ENCODE data around the gene ASB15. TPM values are rescaled to one million over a fixed set of nuclear protein-coding genes. Genes with fewer than 3 reads are reported as not detected.

The ASB15 gene
- total and polyA plus RNA-seq, 2 donors from 2014 or later: 1.8 TPM; not detected in 1

- Histone ChIP-seq H3K36me3 (ENCODE audit: control insufficient read depth in 2 of 3, insufficient read depth in 3 of 3, low read length in 3 of 3) (no peaks in the 10 kb centered on the region), H3K4me3 (ENCODE audit: low read length in 3 of 3) (no peak overlapping the region), H3K9me3 (ENCODE audit: control insufficient read depth in 2 of 3, insufficient read depth in 1 of 3, low read length in 3 of 3) (no peaks in the 10 kb centered on the region), H3K27me3 (ENCODE audit: control insufficient read depth, insufficient read depth, low read length) (no peaks in the 10 kb centered on the region), H3K27ac (ENCODE audit: low read depth in 2 of 2, low read length in 2 of 2) (no peak overlapping the region), H3K9ac (ENCODE audit: low read length in 3 of 3) (no peak overlapping the region), H3K4me1 (ENCODE audit: control insufficient read depth in 2 of 3, insufficient read depth in 2 of 3, low read depth in 1 of 3, low read length in 3 of 3) (no peaks in the 10 kb centered on the region)
- FAIRE-seq (no peak), DNase-seq (no peak)
- TF ChIP-seq CTCF (IDR thresholded peaks at IDR 0.05; ENCODE audit: borderline replicate concordance, extremely low read depth, insufficient read depth): no peak
- intact Hi-C loops (cut with DNase I): no loop called here
These were observed 48.3 kb downstream of the ASB15 start for GRCh38 chr7:123649964-123650363.

- H3K9me3 ChIP-seq (ENCODE audit: control insufficient read depth in 2 of 3, insufficient read depth in 1 of 3, low read length in 3 of 3): no peaks in the 10 kb centered on the region
- TF ChIP-seq CTCF (IDR thresholded peaks at IDR 0.05; ENCODE audit: borderline replicate concordance, extremely low read depth, insufficient read depth): no peak
- no peak overlapping the region for H3K4me3 ChIP-seq (ENCODE audit: low read length in 3 of 3)
- H3K36me3 ChIP-seq (ENCODE audit: control insufficient read depth in 2 of 3, insufficient read depth in 3 of 3, low read length in 3 of 3): no peaks in the 10 kb centered on the region
- FAIRE-seq: no peak
- no peak for DNase-seq
- H3K27me3 ChIP-seq (ENCODE audit: control insufficient read depth, insufficient read depth, low read length): no peaks in the 10 kb centered on the region
- H3K4me1 ChIP-seq (ENCODE audit: control insufficient read depth in 2 of 3, insufficient read depth in 2 of 3, low read depth in 1 of 3, low read length in 3 of 3): no peaks in the 10 kb centered on the region
- intact Hi-C loops (cut with DNase I): no loop called here
- H3K9ac ChIP-seq (ENCODE audit: low read length in 3 of 3): no peak overlapping the region
- H3K27ac ChIP-seq (ENCODE audit: low read depth in 2 of 2, low read length in 2 of 2): no peak overlapping the region
These were observed 49.0 kb downstream of the ASB15 start for GRCh38 chr7:123650595-123650994.

- Histone ChIP-seq H3K4me1 (ENCODE audit: control insufficient read depth in 2 of 3, insufficient read depth in 2 of 3, low read depth in 1 of 3, low read length in 3 of 3) (no peaks in the 10 kb centered on the region), H3K9me3 (ENCODE audit: control insufficient read depth in 2 of 3, insufficient read depth in 1 of 3, low read length in 3 of 3) (no peaks in the 10 kb centered on the region), H3K36me3 (ENCODE audit: control insufficient read depth in 2 of 3, insufficient read depth in 3 of 3, low read length in 3 of 3) (no peaks in the 10 kb centered on the region), H3K4me3 (ENCODE audit: low read length in 3 of 3) (no peak overlapping the region), H3K27me3 (ENCODE audit: control insufficient read depth, insufficient read depth, low read length) (no peaks in the 10 kb centered on the region), H3K27ac (ENCODE audit: low read depth in 2 of 2, low read length in 2 of 2) (no peak overlapping the region), H3K9ac (ENCODE audit: low read length in 3 of 3) (no peak overlapping the region)
- FAIRE-seq (no peak), DNase-seq (no peak)
- no peak for TF ChIP-seq CTCF (IDR thresholded peaks at IDR 0.05; ENCODE audit: borderline replicate concordance, extremely low read depth, insufficient read depth)
- intact Hi-C loops (cut with DNase I): no loop called here
These were observed 50.8 kb downstream of the ASB15 start for GRCh38 chr7:123652406-123652805.

GRCh38 chr7:123653162-123653561 is 51.5 kb downstream of the ASB15 start:
- no peaks in the 10 kb centered on the region for H3K36me3 ChIP-seq (ENCODE audit: control insufficient read depth in 2 of 3, insufficient read depth in 3 of 3, low read length in 3 of 3)
- DNase-seq: no peak
- no peak overlapping the region for H3K9ac ChIP-seq (ENCODE audit: low read length in 3 of 3)
- no peaks in the 10 kb centered on the region for H3K4me1 ChIP-seq (ENCODE audit: control insufficient read depth in 2 of 3, insufficient read depth in 2 of 3, low read depth in 1 of 3, low read length in 3 of 3)
- no peaks in the 10 kb centered on the region for H3K27me3 ChIP-seq (ENCODE audit: control insufficient read depth, insufficient read depth, low read length)
- H3K9me3 ChIP-seq (ENCODE audit: control insufficient read depth in 2 of 3, insufficient read depth in 1 of 3, low read length in 3 of 3): no peaks in the 10 kb centered on the region
- TF ChIP-seq CTCF (IDR thresholded peaks at IDR 0.05; ENCODE audit: borderline replicate concordance, extremely low read depth, insufficient read depth): no peak
- no peak for FAIRE-seq
- H3K27ac ChIP-seq (ENCODE audit: low read depth in 2 of 2, low read length in 2 of 2): no peak overlapping the region
- intact Hi-C loops (cut with DNase I): no loop called here
- H3K4me3 ChIP-seq (ENCODE audit: low read length in 3 of 3): no peak overlapping the region

Measured in kidney (tissue), 14 donors.